CD4-positive, alpha-beta T cell treated with Interleukin-6 at 100 ng/mL for 8 hours (primary cell): ENCODE results near the gene ITIH6.

Source experiments
- DNase-seq: peaks from one replicate; pipeline ENCODE4 v3.0.0-alpha.2; 2020; ENCODE audit warnings: mixed read lengths, low spot score

Gene ITIH6

GRCh38 chrX:54710920-54711319, 87.1 kb downstream of the ITIH6 start:
- DNase-seq: no peak

GRCh38 chrX:54708404-54708803, 89.7 kb downstream of the ITIH6 start:
- DNase-seq: no peak
